ENCODE measurements around the gene ERCC6L2.
A peak's percentile ranks its signal among the peaks of the same experiment; 100 is the strongest.

Gene ERCC6L2

GRCh38 chr9:95985440-95986055 is 110.1 kb downstream of the ERCC6L2 start:
- no peak for DNase-seq

- no peak for DNase-seq
Observed at GRCh38 chr9:95989297-95989696, 113.8 kb downstream of the ERCC6L2 start.

GRCh38 chr9:95991326-95991725 is 115.8 kb downstream of the ERCC6L2 start:
- DNase-seq: no peak

GRCh38 chr9:95992536-95992935 is 117.0 kb downstream of the ERCC6L2 start:
- no peak for DNase-seq

GRCh38 chr9:95993337-95993736 is 117.8 kb downstream of the ERCC6L2 start:
- peak; percentile 46 for DNase-seq

GRCh38 chr9:95999390-95999789 is 123.9 kb downstream of the ERCC6L2 start:
- no peak for DNase-seq

- DNase-seq: no peak
Observed at GRCh38 chr9:96004379-96004778, 128.9 kb downstream of the ERCC6L2 start.

GRCh38 chr9:96006296-96006879 is 130.9 kb downstream of the ERCC6L2 start:
- DNase-seq: no peak

- DNase-seq: no peak
Observed at GRCh38 chr9:96006961-96007360, 131.5 kb downstream of the ERCC6L2 start.

GRCh38 chr9:96008502-96009222 is 133.2 kb downstream of the ERCC6L2 start:
- DNase-seq: no peak

GRCh38 chr9:96009223-96009602 is 133.7 kb downstream of the ERCC6L2 start:
- no peak for DNase-seq

- peak; percentile 43 for DNase-seq
Observed at GRCh38 chr9:96009690-96010472, 134.4 kb downstream of the ERCC6L2 start.

- peak; percentile 47 for DNase-seq
Observed at GRCh38 chr9:96014078-96014477, 138.6 kb downstream of the ERCC6L2 start.

GRCh38 chr9:96015876-96016686 is 140.6 kb downstream of the ERCC6L2 start:
- DNase-seq: peak; percentile 43
